Lower leg skin (tissue), 4 donors: ENCODE data around the gene C19orf47. TPM values are rescaled to one million over a fixed set of nuclear protein-coding genes. Genes with fewer than 3 reads are reported as not detected.

ENCODE experiments used
- DNase-seq, 2 donors: peaks; one replicate each; pipeline ENCODE4 v3.0.0-alpha.2; 2019; ENCODE audit warnings: low spot score in 2 of 2
- H3K4me3 ChIP-seq: fragments of 200-600 bp; sonication (generic); 2 replicates; pipeline ENCODE4 v1.5.1; 2017; ENCODE audit warnings: mild to moderate bottlenecking, low read depth; ENCODE audit not compliant: poor library complexity, severe bottlenecking
- CTCF ChIP-seq, 3 donors: fragments of 450-650 bp; IDR thresholded peaks; one replicate each; pipeline ENCODE4 v1.5.1; 2016; ENCODE audit warnings: antibody characterized with exemption in 3 of 3, mild to moderate bottlenecking in 3 of 3, moderate library complexity in 2 of 3
- POLR2A ChIP-seq, 2 donors: fragments of 450-650 bp; IDR thresholded peaks; one replicate each; pipeline ENCODE4 v1.6.1; 2016 to 2017; ENCODE audit warnings: antibody characterized with exemption in 2 of 2, mild to moderate bottlenecking in 1 of 2, moderate library complexity in 1 of 2
- WGBS, 2 donors: methylation state at CpG; one replicate each; pipeline ENCODE4 v1.1.5; 2018; 5-methylcytosine and 5-hydroxymethylcytosine counted together
- intact Hi-C: fragments of 100-400 bp; cut with DNase I; formaldehyde crosslinking; loops from one replicate; pipeline ENCODE4 v1.15.0; 2023; ENCODE audit warnings: low total_unique reads
- total RNA-seq, 4 donors: library from RNA; depleted of rRNA; stranded (reverse); fragments of >200 nt; gene quantifications; one replicate each; pipeline ENCODE4 v1.1.0, GENCODE V29; 2016

Gene C19orf47
- total RNA-seq, 4 donors from 2014 or later = 10.5 to 29.5 (median 13.1) TPM

DNA sequence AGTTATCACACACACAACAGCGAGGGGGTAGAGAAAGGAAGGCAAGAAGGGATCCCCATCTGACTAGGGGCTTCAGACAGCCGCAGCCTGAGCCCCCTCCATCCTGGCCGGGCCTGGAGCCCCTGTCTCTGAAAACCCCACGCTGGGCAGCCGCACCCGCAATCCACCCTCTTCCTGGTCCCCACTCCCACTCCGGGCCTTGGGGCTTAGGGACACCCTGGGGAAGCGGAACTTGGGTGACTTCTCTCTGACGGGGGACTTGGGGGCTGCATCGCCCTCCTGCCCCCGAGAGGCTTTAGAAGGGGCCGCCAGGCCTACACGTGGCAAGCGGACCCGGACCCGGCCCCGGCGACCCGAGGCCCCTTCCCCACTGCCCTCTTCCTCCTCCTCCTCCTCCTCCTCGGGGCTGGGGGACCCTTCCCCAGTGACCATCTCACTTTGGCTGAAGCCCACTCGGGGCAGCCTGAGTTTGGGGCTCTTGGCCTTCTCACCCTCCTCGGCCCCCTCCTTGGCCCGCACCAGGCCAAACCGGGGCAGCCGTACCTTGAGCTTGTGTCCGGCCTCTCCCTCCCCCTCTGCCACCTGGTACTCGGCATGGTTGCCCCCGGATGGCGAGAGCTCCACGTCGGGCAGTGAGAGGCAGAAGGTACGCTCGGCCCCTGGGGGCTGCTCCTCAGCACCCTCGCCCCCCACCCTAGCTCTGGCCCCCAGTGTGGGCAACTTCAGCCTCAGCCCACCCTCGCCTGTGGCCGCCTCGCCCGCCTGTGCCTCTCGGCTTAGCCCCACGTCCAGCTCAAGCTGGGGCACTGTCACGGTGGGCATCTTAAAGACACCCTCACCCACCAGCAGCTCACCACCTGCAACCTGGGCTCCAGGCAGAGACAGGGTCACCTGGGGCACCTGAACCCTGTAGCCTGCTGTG is 46.0 kb upstream of the C19orf47 start:
- DNase-seq = no peak
- 90 to 92% methylated on average over 40 to 41 of the region's 41 CpGs for WGBS, 2 donors
- TF ChIP-seq CTCF (IDR thresholded peaks at IDR 0.05) (no peak), POLR2A (IDR thresholded peaks at IDR 0.05) (no peak)
- H3K4me3 ChIP-seq = no peak overlapping the region
- intact Hi-C loops = no loop called here

DNA sequence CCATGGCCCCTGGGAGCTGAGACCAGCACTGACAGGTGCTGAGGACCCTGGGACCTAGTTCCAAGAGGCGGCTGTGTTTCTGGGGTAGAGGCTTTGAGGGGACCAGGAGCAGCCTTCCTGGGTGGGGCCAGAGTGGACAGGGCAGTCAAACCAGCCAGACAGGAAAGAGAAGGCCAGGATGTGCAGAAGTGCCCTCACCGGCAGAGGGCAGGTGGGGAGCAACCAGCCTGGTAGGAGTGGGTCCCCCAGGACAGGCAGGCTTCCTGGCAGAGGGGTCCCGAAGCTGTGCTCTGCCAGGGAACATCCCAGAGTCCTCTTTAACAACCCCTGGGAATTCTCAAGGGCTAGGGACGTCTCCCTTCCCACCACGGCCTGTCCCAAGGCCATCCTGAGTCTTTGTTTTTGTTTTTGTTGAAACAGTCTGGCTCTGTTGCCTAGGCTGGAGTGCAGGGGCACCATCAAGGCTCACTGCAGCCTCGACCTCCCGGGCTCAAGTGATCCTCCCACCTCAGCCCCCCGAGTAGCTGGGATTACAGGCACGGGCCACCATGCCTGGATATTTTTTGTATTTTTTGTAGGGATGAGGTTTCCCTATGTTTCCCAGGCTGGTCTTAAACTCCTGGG is 44.8 kb upstream of the C19orf47 start:
- WGBS, 2 donors = 57% methylated on average over 9 of the region's 9 CpGs
- DNase-seq = no peak
- intact Hi-C loops = no loop called here
- H3K4me3 ChIP-seq = no peak overlapping the region
- TF ChIP-seq POLR2A (IDR thresholded peaks at IDR 0.05) (no peak), CTCF (IDR thresholded peaks at IDR 0.05) (no peak)

DNA sequence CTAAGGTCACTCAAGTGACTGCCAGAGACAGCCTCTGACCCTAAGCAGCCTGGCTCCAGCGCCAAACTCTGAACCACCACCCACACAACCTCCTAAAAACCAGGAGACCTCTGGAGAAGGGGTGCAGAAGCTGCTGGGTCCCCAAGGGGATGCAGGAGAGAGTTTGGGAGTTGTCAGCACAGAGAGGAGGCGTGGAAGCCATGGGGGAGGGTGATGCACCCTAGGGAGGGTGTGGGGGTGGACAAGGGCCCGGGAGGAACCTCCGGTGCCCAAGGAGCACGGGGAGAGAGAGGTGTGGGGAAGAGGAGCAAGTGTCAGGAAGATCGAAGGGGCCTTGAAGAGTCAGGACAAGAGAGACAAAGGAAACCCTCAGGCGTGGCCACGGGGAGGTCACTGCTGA is 43.9 kb upstream of the C19orf47 start:
- no peak for TF ChIP-seq POLR2A (IDR thresholded peaks at IDR 0.05)
- intact Hi-C loops = no loop called here
- WGBS, 2 donors = 61 to 74% methylated on average over 8 of the region's 8 CpGs
- no peak overlapping the region for H3K4me3 ChIP-seq
- DNase-seq = no peak

DNA sequence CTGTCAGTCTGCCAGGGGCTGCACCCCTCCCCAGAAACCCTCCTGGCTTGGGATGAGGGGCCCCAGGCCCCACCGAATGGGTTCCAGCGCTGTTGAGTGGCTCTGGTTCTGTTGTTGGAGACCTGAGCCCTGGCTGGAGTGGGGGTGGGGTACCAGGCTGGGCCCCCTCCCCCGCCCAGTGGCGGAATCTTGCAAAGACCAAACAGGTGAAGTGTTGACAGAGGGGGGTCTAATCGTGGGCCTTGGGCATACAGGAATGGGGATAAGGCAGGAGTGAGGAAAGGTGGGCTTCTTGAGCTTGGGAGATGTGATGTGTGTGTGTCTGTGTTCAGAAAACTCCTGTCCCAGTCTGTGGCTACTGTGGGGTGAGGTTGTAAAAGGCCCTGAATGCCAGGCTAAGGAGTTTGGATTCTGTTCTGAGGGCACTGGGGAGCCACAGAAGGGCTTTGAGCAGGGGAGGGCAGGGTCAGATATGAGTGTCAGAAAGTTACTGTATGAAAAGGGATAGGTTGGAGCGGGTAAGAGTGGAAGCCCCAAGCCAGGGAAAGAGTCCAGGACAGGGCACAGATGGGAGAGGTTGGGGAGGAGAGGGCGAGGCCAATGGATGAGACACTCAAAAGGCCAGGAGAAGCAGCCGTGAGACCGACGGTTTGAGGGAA is 42.0 kb upstream of the C19orf47 start, which contains the start of gene HIPK4:
Gene HIPK4 (minus strand): TSS at position 98 of the 659 bp plus-strand sequence. CDS start 279 bp downstream, outside the sequence.
- TF ChIP-seq POLR2A (IDR thresholded peaks at IDR 0.05) (no peak), CTCF (IDR thresholded peaks at IDR 0.05) (no peak)
- DNase-seq = no peak
- H3K4me3 ChIP-seq = no peak within 1 kb of the TSS
- intact Hi-C loops = no loop called here
- 88% methylated on average over 10 of the region's 10 CpGs for WGBS, 2 donors

- H3K4me3 ChIP-seq = no peak overlapping the region
- WGBS, 2 donors = 95 to 96% methylated on average over 33 of the region's 33 CpGs
- intact Hi-C loops = no loop called here
- no peak for DNase-seq
- TF ChIP-seq CTCF (IDR thresholded peaks at IDR 0.05) = no peak
- TF ChIP-seq POLR2A (IDR thresholded peaks at IDR 0.05) = no peak
Measured at GRCh38 chr19:40389404-40390083, 41.3 kb upstream of the C19orf47 start.
